Measurements from ENCODE around the gene DTYMK. TPM values are rescaled to one million over a fixed set of nuclear protein-coding genes. Genes with fewer than 3 reads are reported as not detected.
A peak's percentile ranks its signal among the peaks of the same experiment; 100 is the strongest.

DTYMK gene
- total and polyA plus RNA-seq, 2 of the 8 experiments (the other 6 are each of a cell fraction or from before 2014, with no cell fraction given) = 58.3 to 69.9 TPM

GRCh38 chr2:241637018-241637794 is 49.4 kb downstream of the DTYMK start, which contains the start of the genes ATG4B and THAP4:
ATG4B (plus strand) TSS chr2:241637693; CDS start chr2:241637715, 22 bp downstream.
THAP4 (minus strand) TSS chr2:241637158; CDS start chr2:241637017, 141 bp downstream.
- Histone ChIP-seq H3K4me3 (ENCODE audit: extremely low read depth in 1 of 4, insufficient read depth in 2 of 4, low read depth in 3 of 4, low read length in 4 of 4) (peak within 1 kb of the TSS; percentile 73 to 91 (median 86)), H3K79me1 (ENCODE audit: low read depth, low read length) (peaks cover 29% of the 10 kb centered on the region), H2AK5ac (ENCODE audit: low read depth, low read length) (no peak within 1 kb of the TSS), H3K79me2 (ENCODE audit: control insufficient read depth in 1 of 2, insufficient read depth in 2 of 2, low read length in 2 of 2) (peaks cover 23 to 68% of the 10 kb centered on the region in 2 experiments), H3K9me3 (ENCODE audit: insufficient read depth in 2 of 2, low read depth in 1 of 2, low read length in 1 of 2) (no peaks in the 10 kb centered on the region), H3K4me2 (ENCODE audit: insufficient read depth in 1 of 2, low read depth in 2 of 2, low read length in 2 of 2) (peak within 1 kb of the TSS; percentile 83 to 90), H4K5ac (ENCODE audit: insufficient read length, low read depth, low read length) (peak within 1 kb of the TSS; percentile 99), H4K91ac (replicated peaks; ENCODE audit: insufficient read length, low read length) (peak within 1 kb of the TSS; percentile 73), H3K36me3 (ENCODE audit: control insufficient read depth in 2 of 4, insufficient read depth in 4 of 4, low read length in 3 of 4) (peaks cover 6 to 19% (median 17%) of the 10 kb centered on the region in 4 experiments; a peak in 6 of 8 replicates), H2BK12ac (ENCODE audit: low read depth, low read length) (0 out of 2 replicates have a peak within 1 kb of the TSS, but pooled peaks have one; percentile 6), H3K56ac (replicated peaks; ENCODE audit: insufficient read length, low read depth, low read length) (peak within 1 kb of the TSS; percentile 98), H3K14ac (ENCODE audit: insufficient read length) (no peak within 1 kb of the TSS), H4K8ac (ENCODE audit: extremely low read depth, insufficient read depth, low read length) (peak within 1 kb of the TSS; percentile 98), H3K9ac (replicated peaks in 1 of 4; ENCODE audit: extremely low read depth in 1 of 4, low read depth in 3 of 4, low read length in 3 of 4) (peak within 1 kb of the TSS; percentile 88 to 98 (median 94)), H3K23ac (ENCODE audit: insufficient read length) (no peak within 1 kb of the TSS), H2BK120ac (replicated peaks; ENCODE audit: low read depth, low read length) (peak within 1 kb of the TSS; percentile 93), H3K27me3 (replicated peaks in 1 of 4; ENCODE audit: control insufficient read depth in 3 of 4, extremely low read depth in 1 of 4, insufficient read depth in 3 of 4, low read length in 3 of 4) (no peaks in the 10 kb centered on the region), H3K4ac (replicated peaks; ENCODE audit: insufficient read length, low read depth, low read length) (peak within 1 kb of the TSS; percentile 84), H2BK15ac (ENCODE audit: low read length) (peak within 1 kb of the TSS; percentile 98; the same call in 1 of the 2 replicates), H3K18ac (ENCODE audit: extremely low read depth, low read length) (peak within 1 kb of the TSS; percentile 96; the same call in 1 of the 2 replicates), H4K20me1 (replicated peaks in 1 of 2; ENCODE audit: control insufficient read depth in 1 of 2, insufficient read depth in 2 of 2, low read length in 2 of 2) (peaks cover 24 to 30% of the 10 kb centered on the region in 2 experiments), H2BK20ac (ENCODE audit: low read length) (no peak within 1 kb of the TSS), H2AFZ (ENCODE audit: low read length) (peak within 1 kb of the TSS; percentile 94), H3K23me2 (ENCODE audit: low read depth, low read length) (peaks cover 4% of the 10 kb centered on the region; the same call in 1 of the 2 replicates), H3K4me1 (replicated peaks in 1 of 4; ENCODE audit: control insufficient read depth in 3 of 4, insufficient read depth in 4 of 4, low read length in 3 of 4) (peaks cover 0 to 10% (median 6%) of the 10 kb centered on the region in 4 experiments; a peak in 6 of 7 replicates), H2BK5ac (ENCODE audit: low read depth, low read length) (peak within 1 kb of the TSS; percentile 100), H3K27ac (ENCODE audit: low read depth, low read length) (peak within 1 kb of the TSS; percentile 97)
- POLR2A ChIA-PET (ENCODE audit: partially characterized antibody) = interaction anchor here (0.5 to 2.7 kb wide), 19 partner anchors 10 to 935 kb away, joined by 3 to 8 read pairs (median 4); partner anchors contain the start of genes DTYMK, HDLBP, ING5 and PASK
- 1% methylated on average over 61 of the region's 123 CpGs; no CpG with 5 or more reads in 1 of the 2 experiments for WGBS, 2 experiments (ENCODE audit: extremely low coverage in 1 of 2, insufficient coverage in 1 of 2, insufficient read length in 1 of 2, insufficient replicate concordance in 2 of 2, low coverage in 1 of 2, low lambda C conversion rate in 2 of 2, missing lambda C conversion rate in 1 of 2)
- DNase-seq (ENCODE audit: low read depth in 1 of 2, low spot score in 2 of 2) (peak; percentile 73 to 90), FAIRE-seq (no peak)
- CTCF ChIA-PET (ENCODE audit: partially characterized antibody) = interaction anchor here (0.6 to 2.4 kb wide), 3 partner anchors 21 to 405 kb away, joined by 3 to 13 read pairs (median 3); no protein-coding TSS in a partner anchor
- TF ChIP-seq CTBP2 (IDR thresholded peaks at IDR 0.05; ENCODE audit: borderline replicate concordance, insufficient read depth, insufficient read length, low read length) (no peak), CHD2 (IDR thresholded peaks at IDR 0.05; ENCODE audit: low read length) (0 out of 2 replicates have a peak, but pooled peaks have one; percentile 31), SRF (IDR thresholded peaks at IDR 0.05; ENCODE audit: low read depth, low read length) (peak; percentile 86), SIRT6 (IDR thresholded peaks at IDR 0.05; ENCODE audit: low read length) (no peak), TCF12 (IDR thresholded peaks at IDR 0.05; ENCODE audit: low read depth, low read length) (no peak), ATF2 (IDR thresholded peaks at IDR 0.05; ENCODE audit: low read length) (no peak), PHF8 (conservative IDR thresholded peaks at IDR 0.05; ENCODE audit: low read depth, low read length) (peak; percentile 41; the same call in 1 of the 2 replicates), ASH2L (IDR thresholded peaks at IDR 0.05; ENCODE audit: low read length) (peak; percentile 98), SAP30 (IDR thresholded peaks at IDR 0.05; ENCODE audit: insufficient read depth, insufficient replicate concordance, low read length) (no peak)
